Right kidney (tissue), 1 donor: Measurements from ENCODE around the gene UVRAG.

Source experiments
- DNase-seq: peaks from one replicate; pipeline ENCODE4 v3.0.0-alpha.2; 2016

The UVRAG gene

GRCh38 chr11:76115555-76115954 lies 300.5 kb downstream of the UVRAG start:
- no peak for DNase-seq

GRCh38 chr11:76119032-76119431 lies 304.0 kb downstream of the UVRAG start:
- DNase-seq: no peak

GRCh38 chr11:76119779-76120178 lies 304.8 kb downstream of the UVRAG start:
- no peak for DNase-seq

- peak; percentile 45 for DNase-seq
Observed at GRCh38 chr11:76120513-76121101, 305.6 kb downstream of the UVRAG start.

GRCh38 chr11:76123248-76123647 lies 308.2 kb downstream of the UVRAG start:
- DNase-seq: no peak

- no peak for DNase-seq
Observed at GRCh38 chr11:76124905-76125770, 310.1 kb downstream of the UVRAG start.

- no peak for DNase-seq
Observed at GRCh38 chr11:76129729-76130128, 314.7 kb downstream of the UVRAG start.

GRCh38 chr11:76131142-76131541 lies 316.1 kb downstream of the UVRAG start:
- no peak for DNase-seq

GRCh38 chr11:76131671-76132631 lies 316.9 kb downstream of the UVRAG start:
- peak; percentile 36 for DNase-seq

- no peak for DNase-seq
Observed at GRCh38 chr11:76134239-76134638, 319.2 kb downstream of the UVRAG start.

GRCh38 chr11:76135491-76135890 lies 320.5 kb downstream of the UVRAG start:
- no peak for DNase-seq

- no peak for DNase-seq
Observed at GRCh38 chr11:76139314-76139713, 324.3 kb downstream of the UVRAG start.

GRCh38 chr11:76140912-76141574 lies 326.0 kb downstream of the UVRAG start:
- DNase-seq: no peak

- no peak for DNase-seq
Observed at GRCh38 chr11:76141901-76142588, 327.0 kb downstream of the UVRAG start.

- no peak for DNase-seq
Observed at GRCh38 chr11:76143274-76143673, 328.3 kb downstream of the UVRAG start.

- no peak for DNase-seq
Observed at GRCh38 chr11:76147106-76147740, 332.2 kb downstream of the UVRAG start.

- no peak for DNase-seq
Observed at GRCh38 chr11:76148231-76148630, 333.2 kb downstream of the UVRAG start.

GRCh38 chr11:76148941-76149613 lies 334.1 kb downstream of the UVRAG start:
- DNase-seq: no peak

- no peak for DNase-seq
Observed at GRCh38 chr11:76149713-76150112, 334.7 kb downstream of the UVRAG start.

GRCh38 chr11:76150141-76150540 lies 335.1 kb downstream of the UVRAG start:
- DNase-seq: no peak
